GM12878 (cell line): ENCODE results near the gene GRXCR1.

Source experiments
- BCL3 ChIP-seq: IDR thresholded peaks from 2 replicates; pipeline ENCODE4 v1.6.1; 2011; ENCODE audit warnings: borderline replicate concordance, low read depth, mild to moderate bottlenecking, moderate library complexity, low read length; ENCODE audit not compliant: insufficient read depth, poor library complexity, severe bottlenecking
- EP300 ChIP-seq, 2 experiments: fragments of 150-350 bp in 1 of 2; IDR thresholded peaks; 2 replicates each; pipeline ENCODE4 v1.6.1; 2011 to 2012; ENCODE audit warnings: low read depth in 2 of 2, low read length in 2 of 2, borderline replicate concordance in 1 of 2, improper control_type of control experiment in 1 of 2, inconsistent platforms in 1 of 2; ENCODE audit not compliant: control insufficient read depth in 1 of 2
- HDAC2 ChIP-seq: fragments of 200-600 bp; sonication (generic); IDR thresholded peaks from 2 replicates; pipeline ENCODE4 v1.6.1; 2017
- JUNB ChIP-seq: IDR thresholded peaks from 2 replicates; pipeline ENCODE4 v1.6.1; 2016; ENCODE audit warnings: antibody characterized with exemption, mild to moderate bottlenecking
- NFIC ChIP-seq: IDR thresholded peaks from 2 replicates; pipeline ENCODE4 v1.6.1; 2012; ENCODE audit warnings: low read depth, mild to moderate bottlenecking, inconsistent platforms, low read length, moderate library complexity
- POLR2A ChIP-seq: IDR thresholded peaks from 2 replicates; pipeline ENCODE4 v1.6.1; 2011; ENCODE audit warnings: low read depth, mild to moderate bottlenecking, low read length
- POLR2AphosphoS5 ChIP-seq: IDR thresholded peaks from 2 replicates; pipeline ENCODE4 v1.6.1; 2011; ENCODE audit warnings: mild to moderate bottlenecking, low read length, inconsistent platforms
- RFX5 ChIP-seq: IDR thresholded peaks from 2 replicates; pipeline ENCODE4 v1.6.1; 2011; ENCODE audit warnings: low read depth, low read length, improper control_type of control experiment
- SRF ChIP-seq, 2 experiments: IDR thresholded peaks; 2 replicates each; pipeline ENCODE4 v1.6.1; 2011; ENCODE audit warnings: low read depth in 2 of 2, low read length in 2 of 2, mild to moderate bottlenecking in 1 of 2, moderate library complexity in 1 of 2
- YY1 ChIP-seq: IDR thresholded peaks from 2 replicates; pipeline ENCODE4 v1.6.1; 2011; ENCODE audit warnings: low read depth, mild to moderate bottlenecking, low read length
- TF ChIP-seq, protein P1 (sequence below), 3 experiments: IDR thresholded peaks in 2 of 3; conservative IDR thresholded peaks in 1 of 3; 2 replicates each; pipeline ENCODE4 v1.5.1; 2011; ENCODE audit warnings: low read depth in 3 of 3, low read length in 3 of 3, mild to moderate bottlenecking in 3 of 3, control low read depth in 2 of 3, moderate library complexity in 2 of 3, inconsistent platforms in 1 of 3, mixed read lengths in 1 of 3; ENCODE audit not compliant: control insufficient read depth in 2 of 3, insufficient read depth in 1 of 3; ENCODE audit errors: extremely low read depth in 1 of 3
- TF ChIP-seq, protein P2 (sequence below): fragments of 450-650 bp; IDR thresholded peaks from 2 replicates; pipeline ENCODE4 v1.6.1; 2016; ENCODE audit warnings: mild to moderate bottlenecking, moderate library complexity, borderline replicate concordance

GRCh38 chr4:42844422-42845070 is 48.0 kb upstream of the GRXCR1 start:
- TF ChIP-seq NFIC (no peak), EP300 (IDR thresholded peaks at IDR 0.05; ENCODE audit: borderline replicate concordance in 1 of 2, control insufficient read depth in 1 of 2, low read depth in 2 of 2, low read length in 2 of 2) (no peak), SRF (IDR thresholded peaks at IDR 0.05; ENCODE audit: low read depth in 2 of 2, low read length in 2 of 2) (no peak), JUNB (no peak), YY1 (no peak), HDAC2 (no peak), POLR2AphosphoS5 (no peak), POLR2A (no peak), RFX5 (no peak), BCL3 (no peak)
- TF ChIP-seq, protein P1, sequence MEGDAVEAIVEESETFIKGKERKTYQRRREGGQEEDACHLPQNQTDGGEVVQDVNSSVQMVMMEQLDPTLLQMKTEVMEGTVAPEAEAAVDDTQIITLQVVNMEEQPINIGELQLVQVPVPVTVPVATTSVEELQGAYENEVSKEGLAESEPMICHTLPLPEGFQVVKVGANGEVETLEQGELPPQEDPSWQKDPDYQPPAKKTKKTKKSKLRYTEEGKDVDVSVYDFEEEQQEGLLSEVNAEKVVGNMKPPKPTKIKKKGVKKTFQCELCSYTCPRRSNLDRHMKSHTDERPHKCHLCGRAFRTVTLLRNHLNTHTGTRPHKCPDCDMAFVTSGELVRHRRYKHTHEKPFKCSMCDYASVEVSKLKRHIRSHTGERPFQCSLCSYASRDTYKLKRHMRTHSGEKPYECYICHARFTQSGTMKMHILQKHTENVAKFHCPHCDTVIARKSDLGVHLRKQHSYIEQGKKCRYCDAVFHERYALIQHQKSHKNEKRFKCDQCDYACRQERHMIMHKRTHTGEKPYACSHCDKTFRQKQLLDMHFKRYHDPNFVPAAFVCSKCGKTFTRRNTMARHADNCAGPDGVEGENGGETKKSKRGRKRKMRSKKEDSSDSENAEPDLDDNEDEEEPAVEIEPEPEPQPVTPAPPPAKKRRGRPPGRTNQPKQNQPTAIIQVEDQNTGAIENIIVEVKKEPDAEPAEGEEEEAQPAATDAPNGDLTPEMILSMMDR (IDR thresholded peaks at IDR 0.05 in 2 of 3, conservative IDR thresholded peaks at IDR 0.05 in 1 of 3; ENCODE audit: control insufficient read depth in 2 of 3, extremely low read depth in 1 of 3, insufficient read depth in 1 of 3, low read depth in 3 of 3, low read length in 3 of 3): no peak
- TF ChIP-seq, protein P2, sequence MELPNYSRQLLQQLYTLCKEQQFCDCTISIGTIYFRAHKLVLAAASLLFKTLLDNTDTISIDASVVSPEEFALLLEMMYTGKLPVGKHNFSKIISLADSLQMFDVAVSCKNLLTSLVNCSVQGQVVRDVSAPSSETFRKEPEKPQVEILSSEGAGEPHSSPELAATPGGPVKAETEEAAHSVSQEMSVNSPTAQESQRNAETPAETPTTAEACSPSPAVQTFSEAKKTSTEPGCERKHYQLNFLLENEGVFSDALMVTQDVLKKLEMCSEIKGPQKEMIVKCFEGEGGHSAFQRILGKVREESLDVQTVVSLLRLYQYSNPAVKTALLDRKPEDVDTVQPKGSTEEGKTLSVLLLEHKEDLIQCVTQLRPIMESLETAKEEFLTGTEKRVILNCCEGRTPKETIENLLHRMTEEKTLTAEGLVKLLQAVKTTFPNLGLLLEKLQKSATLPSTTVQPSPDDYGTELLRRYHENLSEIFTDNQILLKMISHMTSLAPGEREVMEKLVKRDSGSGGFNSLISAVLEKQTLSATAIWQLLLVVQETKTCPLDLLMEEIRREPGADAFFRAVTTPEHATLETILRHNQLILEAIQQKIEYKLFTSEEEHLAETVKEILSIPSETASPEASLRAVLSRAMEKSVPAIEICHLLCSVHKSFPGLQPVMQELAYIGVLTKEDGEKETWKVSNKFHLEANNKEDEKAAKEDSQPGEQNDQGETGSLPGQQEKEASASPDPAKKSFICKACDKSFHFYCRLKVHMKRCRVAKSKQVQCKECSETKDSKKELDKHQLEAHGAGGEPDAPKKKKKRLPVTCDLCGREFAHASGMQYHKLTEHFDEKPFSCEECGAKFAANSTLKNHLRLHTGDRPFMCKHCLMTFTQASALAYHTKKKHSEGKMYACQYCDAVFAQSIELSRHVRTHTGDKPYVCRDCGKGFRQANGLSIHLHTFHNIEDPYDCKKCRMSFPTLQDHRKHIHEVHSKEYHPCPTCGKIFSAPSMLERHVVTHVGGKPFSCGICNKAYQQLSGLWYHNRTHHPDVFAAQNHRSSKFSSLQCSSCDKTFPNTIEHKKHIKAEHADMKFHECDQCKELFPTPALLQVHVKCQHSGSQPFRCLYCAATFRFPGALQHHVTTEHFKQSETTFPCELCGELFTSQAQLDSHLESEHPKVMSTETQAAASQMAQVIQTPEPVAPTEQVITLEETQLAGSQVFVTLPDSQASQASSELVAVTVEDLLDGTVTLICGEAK: no peak
